22Rv1 (cell line): Measurements from ENCODE around the gene ITGB4.

ENCODE experiments used
- CTCF ChIP-seq: fragments of 450-650 bp; IDR thresholded peaks from 2 replicates; pipeline ENCODE4 v1.5.1; 2017; ENCODE audit warnings: mild to moderate bottlenecking
- ZFX ChIP-seq: fragments of 450-650 bp; IDR thresholded peaks from 2 replicates; pipeline ENCODE4 v1.6.1; 2017; ENCODE audit warnings: antibody characterized with exemption, borderline replicate concordance

DNA sequence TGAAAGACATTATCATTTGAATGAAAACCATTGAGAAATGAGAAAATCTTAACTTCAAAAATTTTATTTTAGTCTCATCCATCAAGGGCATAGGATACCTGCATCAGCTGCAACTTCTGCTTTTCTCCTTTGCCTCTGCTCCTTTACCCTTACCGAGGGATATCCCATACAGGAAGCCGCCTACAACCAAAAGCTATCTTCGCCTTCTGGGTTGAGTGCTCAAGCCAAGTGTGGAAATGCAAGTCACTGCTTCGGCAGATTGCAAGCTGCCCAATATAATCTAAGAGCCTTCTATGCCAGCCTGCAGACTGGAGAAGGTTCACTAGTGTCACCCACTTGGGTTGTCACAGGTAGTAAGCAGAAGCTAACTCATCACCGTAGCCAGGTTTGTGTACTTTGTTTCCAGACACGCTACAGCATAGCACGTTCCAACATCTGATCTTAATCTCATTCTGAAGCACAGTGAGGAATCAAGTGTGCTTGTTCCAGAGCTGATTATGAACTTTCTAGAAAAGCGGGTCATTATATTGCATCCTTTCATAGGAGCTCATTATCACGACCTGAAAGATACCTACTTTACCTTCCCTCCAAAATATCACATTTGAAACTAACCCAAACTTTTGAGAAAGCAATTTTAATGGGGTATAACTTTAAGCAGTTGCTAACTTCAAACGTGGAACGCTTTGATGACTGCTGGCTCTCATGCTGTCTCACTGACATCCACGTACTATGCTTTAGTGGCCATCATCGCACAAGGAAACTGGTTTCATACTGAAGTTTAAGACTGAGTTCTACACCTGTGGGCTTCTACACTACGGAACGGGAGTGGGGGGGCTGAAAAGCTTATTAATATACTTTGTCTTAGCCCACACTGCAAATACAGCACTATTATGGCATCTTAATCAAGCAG is 55.4 kb downstream of the ITGB4 start:
- no peak for TF ChIP-seq CTCF
- TF ChIP-seq ZFX = no peak
